HepG2 (cell line): ENCODE results near the gene FAM111A. TPM values are rescaled to one million over a fixed set of nuclear protein-coding genes. Genes with fewer than 3 reads are reported as not detected.

ENCODE experiments used
- ARNT2 ChIP-seq: sonication (generic); formaldehyde crosslinking; IDR thresholded peaks from 2 replicates; pipeline ENCODE4 v1.8.0; 2022; ENCODE audit warnings: mild to moderate bottlenecking, low read depth, missing genetic modification reagents, moderate library complexity
- ATF7-NPFF ChIP-seq: sonication (generic); formaldehyde crosslinking; IDR thresholded peaks from 2 replicates; pipeline ENCODE4 v1.8.1; 2023; ENCODE audit warnings: mild to moderate bottlenecking, low read depth, missing genetic modification reagents, moderate library complexity
- ATM ChIP-seq: fragments of 450-650 bp; IDR thresholded peaks from 2 replicates; pipeline ENCODE4 v1.7.1; 2017; ENCODE audit warnings: mild to moderate bottlenecking, borderline replicate concordance
- FOXA3 ChIP-seq: IDR thresholded peaks from 2 replicates; pipeline ENCODE4 v1.6.1; 2016; ENCODE audit warnings: missing genetic modification reagents, missing compliant biosample characterization
- JUND ChIP-seq: sonication (generic); formaldehyde crosslinking; IDR thresholded peaks from 2 replicates; pipeline ENCODE4 v1.8.0; 2022; ENCODE audit warnings: mild to moderate bottlenecking, missing genetic modification reagents
- KLF11 ChIP-seq: IDR thresholded peaks from 2 replicates; pipeline ENCODE4 v1.6.1; 2016; ENCODE audit warnings: missing compliant biosample characterization
- NR1H2 ChIP-seq: sonication (generic); formaldehyde crosslinking; IDR thresholded peaks from 2 replicates; pipeline ENCODE4 v1.8.1; 2022; ENCODE audit warnings: low read depth, missing genetic modification reagents, borderline replicate concordance
- SNAI1 ChIP-seq: sonication (generic); formaldehyde crosslinking; IDR thresholded peaks from 2 replicates; pipeline ENCODE4 v1.5.0; 2020; ENCODE audit warnings: mild to moderate bottlenecking, missing genetic modification reagents, borderline replicate concordance
- TCF12 ChIP-seq, 2 experiments: fragments of 450-650 bp in 1 of 2; sonication (generic) in 1 of 2; formaldehyde crosslinking in 1 of 2; IDR thresholded peaks; 2 replicates each; pipeline versions ENCODE4 v1.6.1 to v1.8.0; 2017 to 2022; ENCODE audit warnings: antibody characterized with exemption in 1 of 2, mild to moderate bottlenecking in 1 of 2, missing genetic modification reagents in 1 of 2, moderate library complexity in 1 of 2
- TOE1 ChIP-seq: sonication (generic); formaldehyde crosslinking; IDR thresholded peaks from 2 replicates; pipeline ENCODE4 v1.4.0; 2020; ENCODE audit warnings: mild to moderate bottlenecking, missing genetic modification reagents
- ZNF430 ChIP-seq: sonication (generic); formaldehyde crosslinking; IDR thresholded peaks from 2 replicates; pipeline ENCODE4 v1.9.0; 2021; ENCODE audit warnings: mild to moderate bottlenecking, missing genetic modification reagents
- ZNF720 ChIP-seq: sonication (generic); formaldehyde crosslinking; IDR thresholded peaks from 2 replicates; pipeline ENCODE4 v1.4.0; 2020; ENCODE audit warnings: missing genetic modification reagents
- ZNF75D ChIP-seq: sonication (generic); formaldehyde crosslinking; IDR thresholded peaks from 2 replicates; pipeline ENCODE4 v1.8.1; 2023; ENCODE audit warnings: missing genetic modification reagents, mild to moderate bottlenecking, borderline replicate concordance
- ZNF816 ChIP-seq: sonication (generic); formaldehyde crosslinking; IDR thresholded peaks from 2 replicates; pipeline ENCODE4 v1.8.0; 2022; ENCODE audit warnings: missing genetic modification reagents, mild to moderate bottlenecking, borderline replicate concordance
- ZNF83 ChIP-seq: sonication (generic); formaldehyde crosslinking; IDR thresholded peaks from 2 replicates; pipeline ENCODE4 v1.4.0; 2020; ENCODE audit warnings: missing genetic modification reagents, mild to moderate bottlenecking, borderline replicate concordance
- ZNF879 ChIP-seq: sonication (generic); formaldehyde crosslinking; IDR thresholded peaks from 2 replicates; pipeline ENCODE4 v1.8.1; 2023; ENCODE audit warnings: missing genetic modification reagents
- ZNF891 ChIP-seq: sonication (generic); formaldehyde crosslinking; IDR thresholded peaks from 2 replicates; pipeline ENCODE4 v1.5.0; 2020; ENCODE audit warnings: mild to moderate bottlenecking, missing genetic modification reagents
- polyA plus RNA-seq, 8 experiments: library from polyadenylated mRNA; depleted of rRNA in 3 of 8; stranded (reverse) in 7 of 8; unstranded in 1 of 8; fragments of >200 nt; fragmentation: Illumina TruSeq in 4 of 8; extraction: Trizol in 4 of 8; gene quantifications; 2 replicates each; pipeline versions ENCODE4 v1.2.1 to v1.2.3, GENCODE V29; 2011 to 2016; ENCODE audit warnings: low read depth in 4 of 8, missing spikeins in 1 of 8, mixed read lengths in 1 of 8; ENCODE audit not compliant: insufficient read depth in 1 of 8
- total RNA-seq, 5 experiments: library from RNA; depleted of rRNA; stranded (reverse); fragments of >200 nt; fragmentation: Illumina TruSeq; extraction: Trizol; gene quantifications; 2 replicates each; pipeline ENCODE4 v1.2.3, GENCODE V29; 2016; ENCODE audit warnings: low read depth in 1 of 5
- TF ChIP-seq, protein P1 (sequence below): IDR thresholded peaks from 2 replicates; pipeline ENCODE4 v1.6.1; 2016; ENCODE audit warnings: low read depth, missing genetic modification reagents, missing compliant biosample characterization
- TF ChIP-seq, protein P2 (sequence below): sonication (generic); formaldehyde crosslinking; IDR thresholded peaks from 2 replicates; pipeline ENCODE4 v1.5.0; 2020; ENCODE audit warnings: mild to moderate bottlenecking, missing genetic modification reagents
- TF ChIP-seq, protein P3 (sequence below): sonication (generic); formaldehyde crosslinking; conservative IDR thresholded peaks from 2 replicates; pipeline ENCODE4 v1.8.0; 2022; ENCODE audit warnings: low read depth, missing genetic modification reagents

The FAM111A gene
- total and polyA plus RNA-seq, 2 of the 13 experiments (the other 11 are each of a cell fraction or from before 2014, with no cell fraction given): 3.2 to 13.5 TPM

DNA sequence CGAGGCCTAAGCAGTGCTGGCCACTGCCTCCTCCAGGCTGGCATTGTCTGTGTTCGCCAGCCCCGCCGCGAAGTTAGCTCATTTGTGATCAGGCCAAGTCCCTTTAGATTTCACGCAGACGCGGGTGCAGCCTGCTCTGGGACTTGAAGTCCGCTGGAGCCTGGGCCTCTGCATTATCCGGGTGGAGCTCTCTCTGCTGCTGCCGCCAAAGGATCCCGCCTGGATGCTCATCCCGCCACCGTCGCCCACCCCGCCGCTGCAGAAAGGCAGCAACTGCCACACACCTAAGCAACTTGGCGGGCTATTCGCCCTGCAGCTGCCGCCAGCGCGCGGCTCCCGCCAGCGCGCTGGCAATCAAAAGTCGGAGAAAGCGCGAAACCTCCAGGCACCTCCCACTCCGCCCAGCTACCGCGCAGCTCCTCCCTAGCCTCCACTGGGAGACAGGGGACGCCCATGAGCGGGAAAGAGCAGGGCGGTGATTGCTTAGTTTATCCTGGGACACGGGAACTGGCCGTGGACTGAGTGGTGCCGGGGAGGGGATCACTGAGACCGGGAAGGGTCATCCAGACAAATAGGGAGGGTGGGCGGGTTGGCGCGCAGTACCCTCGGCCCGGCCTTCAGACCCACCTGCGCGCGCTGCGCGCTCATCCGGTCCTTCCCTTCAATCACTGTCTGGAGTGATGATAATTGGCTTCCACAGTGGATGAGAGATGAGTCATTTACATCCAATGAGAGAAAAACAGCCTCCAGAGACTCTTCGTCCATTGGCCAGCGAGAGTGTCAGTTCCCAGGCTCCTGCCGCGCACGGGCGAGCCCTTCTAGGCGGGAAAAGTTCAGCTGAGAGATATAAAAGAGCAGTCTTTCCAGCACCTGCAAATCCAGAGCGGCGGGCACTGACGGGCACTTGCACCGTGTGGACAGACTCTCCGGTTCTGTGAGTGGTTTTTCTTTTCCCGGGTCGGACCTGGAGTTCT is 36.0 kb upstream of the FAM111A start, which contains the start of gene FAM111B (continued):
- TF ChIP-seq ZNF891: no peak
- TF ChIP-seq ZNF816 (CRISPR knock-in tag): no peak
- no peak for TF ChIP-seq ZNF75D (CRISPR knock-in tag)
- TF ChIP-seq ZNF879 (CRISPR knock-in tag): no peak
- no peak for TF ChIP-seq KLF11 (CRISPR knock-in tag)
- TF ChIP-seq ZNF430: no peak
- TF ChIP-seq, protein P1, sequence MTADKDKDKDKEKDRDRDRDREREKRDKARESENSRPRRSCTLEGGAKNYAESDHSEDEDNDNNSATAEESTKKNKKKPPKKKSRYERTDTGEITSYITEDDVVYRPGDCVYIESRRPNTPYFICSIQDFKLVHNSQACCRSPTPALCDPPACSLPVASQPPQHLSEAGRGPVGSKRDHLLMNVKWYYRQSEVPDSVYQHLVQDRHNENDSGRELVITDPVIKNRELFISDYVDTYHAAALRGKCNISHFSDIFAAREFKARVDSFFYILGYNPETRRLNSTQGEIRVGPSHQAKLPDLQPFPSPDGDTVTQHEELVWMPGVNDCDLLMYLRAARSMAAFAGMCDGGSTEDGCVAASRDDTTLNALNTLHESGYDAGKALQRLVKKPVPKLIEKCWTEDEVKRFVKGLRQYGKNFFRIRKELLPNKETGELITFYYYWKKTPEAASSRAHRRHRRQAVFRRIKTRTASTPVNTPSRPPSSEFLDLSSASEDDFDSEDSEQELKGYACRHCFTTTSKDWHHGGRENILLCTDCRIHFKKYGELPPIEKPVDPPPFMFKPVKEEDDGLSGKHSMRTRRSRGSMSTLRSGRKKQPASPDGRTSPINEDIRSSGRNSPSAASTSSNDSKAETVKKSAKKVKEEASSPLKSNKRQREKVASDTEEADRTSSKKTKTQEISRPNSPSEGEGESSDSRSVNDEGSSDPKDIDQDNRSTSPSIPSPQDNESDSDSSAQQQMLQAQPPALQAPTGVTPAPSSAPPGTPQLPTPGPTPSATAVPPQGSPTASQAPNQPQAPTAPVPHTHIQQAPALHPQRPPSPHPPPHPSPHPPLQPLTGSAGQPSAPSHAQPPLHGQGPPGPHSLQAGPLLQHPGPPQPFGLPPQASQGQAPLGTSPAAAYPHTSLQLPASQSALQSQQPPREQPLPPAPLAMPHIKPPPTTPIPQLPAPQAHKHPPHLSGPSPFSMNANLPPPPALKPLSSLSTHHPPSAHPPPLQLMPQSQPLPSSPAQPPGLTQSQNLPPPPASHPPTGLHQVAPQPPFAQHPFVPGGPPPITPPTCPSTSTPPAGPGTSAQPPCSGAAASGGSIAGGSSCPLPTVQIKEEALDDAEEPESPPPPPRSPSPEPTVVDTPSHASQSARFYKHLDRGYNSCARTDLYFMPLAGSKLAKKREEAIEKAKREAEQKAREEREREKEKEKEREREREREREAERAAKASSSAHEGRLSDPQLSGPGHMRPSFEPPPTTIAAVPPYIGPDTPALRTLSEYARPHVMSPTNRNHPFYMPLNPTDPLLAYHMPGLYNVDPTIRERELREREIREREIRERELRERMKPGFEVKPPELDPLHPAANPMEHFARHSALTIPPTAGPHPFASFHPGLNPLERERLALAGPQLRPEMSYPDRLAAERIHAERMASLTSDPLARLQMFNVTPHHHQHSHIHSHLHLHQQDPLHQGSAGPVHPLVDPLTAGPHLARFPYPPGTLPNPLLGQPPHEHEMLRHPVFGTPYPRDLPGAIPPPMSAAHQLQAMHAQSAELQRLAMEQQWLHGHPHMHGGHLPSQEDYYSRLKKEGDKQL: no peak
- TF ChIP-seq ZNF720 (CRISPR knock-in tag): no peak
- no peak for TF ChIP-seq SNAI1 (CRISPR knock-in tag)
- TF ChIP-seq, protein P2, sequence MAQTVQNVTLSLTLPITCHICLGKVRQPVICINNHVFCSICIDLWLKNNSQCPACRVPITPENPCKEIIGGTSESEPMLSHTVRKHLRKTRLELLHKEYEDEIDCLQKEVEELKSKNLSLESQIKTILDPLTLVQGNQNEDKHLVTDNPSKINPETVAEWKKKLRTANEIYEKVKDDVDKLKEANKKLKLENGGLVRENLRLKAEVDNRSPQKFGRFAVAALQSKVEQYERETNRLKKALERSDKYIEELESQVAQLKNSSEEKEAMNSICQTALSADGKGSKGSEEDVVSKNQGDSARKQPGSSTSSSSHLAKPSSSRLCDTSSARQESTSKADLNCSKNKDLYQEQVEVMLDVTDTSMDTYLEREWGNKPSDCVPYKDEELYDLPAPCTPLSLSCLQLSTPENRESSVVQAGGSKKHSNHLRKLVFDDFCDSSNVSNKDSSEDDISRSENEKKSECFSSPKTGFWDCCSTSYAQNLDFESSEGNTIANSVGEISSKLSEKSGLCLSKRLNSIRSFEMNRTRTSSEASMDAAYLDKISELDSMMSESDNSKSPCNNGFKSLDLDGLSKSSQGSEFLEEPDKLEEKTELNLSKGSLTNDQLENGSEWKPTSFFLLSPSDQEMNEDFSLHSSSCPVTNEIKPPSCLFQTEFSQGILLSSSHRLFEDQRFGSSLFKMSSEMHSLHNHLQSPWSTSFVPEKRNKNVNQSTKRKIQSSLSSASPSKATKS: no peak
- no peak for TF ChIP-seq TCF12 (IDR thresholded peaks at IDR 0.05)
- TF ChIP-seq TCF12 (CRISPR knock-in tag; IDR thresholded peaks at IDR 0.05): no peak
- no peak for TF ChIP-seq ZNF83 (CRISPR knock-in tag)
- TF ChIP-seq, protein P3, sequence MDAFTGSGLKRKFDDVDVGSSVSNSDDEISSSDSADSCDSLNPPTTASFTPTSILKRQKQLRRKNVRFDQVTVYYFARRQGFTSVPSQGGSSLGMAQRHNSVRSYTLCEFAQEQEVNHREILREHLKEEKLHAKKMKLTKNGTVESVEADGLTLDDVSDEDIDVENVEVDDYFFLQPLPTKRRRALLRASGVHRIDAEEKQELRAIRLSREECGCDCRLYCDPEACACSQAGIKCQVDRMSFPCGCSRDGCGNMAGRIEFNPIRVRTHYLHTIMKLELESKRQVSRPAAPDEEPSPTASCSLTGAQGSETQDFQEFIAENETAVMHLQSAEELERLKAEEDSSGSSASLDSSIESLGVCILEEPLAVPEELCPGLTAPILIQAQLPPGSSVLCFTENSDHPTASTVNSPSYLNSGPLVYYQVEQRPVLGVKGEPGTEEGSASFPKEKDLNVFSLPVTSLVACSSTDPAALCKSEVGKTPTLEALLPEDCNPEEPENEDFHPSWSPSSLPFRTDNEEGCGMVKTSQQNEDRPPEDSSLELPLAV: no peak
- no peak for TF ChIP-seq TOE1 (CRISPR knock-in tag)
- no peak for TF ChIP-seq NR1H2
- TF ChIP-seq JUND (CRISPR knock-in tag): no peak
- TF ChIP-seq FOXA3 (CRISPR knock-in tag): no peak
- 0 out of 2 replicates have a peak, but pooled peaks have one; percentile 15 for TF ChIP-seq ARNT2
- TF ChIP-seq ATM: no peak
- no peak for TF ChIP-seq ATF7-NPFF (CRISPR knock-in tag)
